Breast epithelium (tissue), 3 donors: ENCODE data around the gene CTCF.

Source experiments
- CTCF ChIP-seq, 3 donors: fragments of 450-650 bp; IDR thresholded peaks; one replicate each; pipeline ENCODE4 v1.5.1; 2016 to 2017; ENCODE audit warnings: antibody characterized with exemption in 3 of 3, mild to moderate bottlenecking in 3 of 3, moderate library complexity in 3 of 3
- POLR2A ChIP-seq: fragments of 450-650 bp; IDR thresholded peaks from one replicate; pipeline ENCODE4 v1.6.1; 2016; ENCODE audit warnings: antibody characterized with exemption, mild to moderate bottlenecking, moderate library complexity

GRCh38 chr16:67663151-67663876, 101.0 kb downstream of the CTCF start:
- no peak for TF ChIP-seq POLR2A
- TF ChIP-seq CTCF (IDR thresholded peaks at IDR 0.05): no peak
